SK-N-SH (cell line): Measurements from ENCODE around the gene NTRK2.

Experiments
- EP300 ChIP-seq, 2 experiments: IDR thresholded peaks; 2 replicates each; pipeline versions ENCODE4 v1.4.0 to v1.6.1; 2012; ENCODE audit warnings: borderline replicate concordance in 1 of 2, low read depth in 1 of 2, low read length in 1 of 2
- MXI1 ChIP-seq: IDR thresholded peaks from 2 replicates; pipeline ENCODE4 v1.6.1; 2012; ENCODE audit warnings: mild to moderate bottlenecking, low read depth, low read length, improper control_type of control experiment
- POLR2AphosphoS5 ChIP-seq: IDR thresholded peaks from 2 replicates; pipeline ENCODE4 v1.6.1; 2012; ENCODE audit warnings: low read depth, low read length
- RCOR1 ChIP-seq: fragments of 150-350 bp; IDR thresholded peaks from 2 replicates; pipeline ENCODE4 v1.6.1; 2017; ENCODE audit warnings: antibody characterized with exemption, low read length
- RXRA ChIP-seq: IDR thresholded peaks from 2 replicates; pipeline ENCODE4 v1.4.0; 2012; ENCODE audit warnings: low read depth, mild to moderate bottlenecking, borderline replicate concordance
- SIN3A ChIP-seq: IDR thresholded peaks from 2 replicates; pipeline ENCODE4 v1.6.1; 2012; ENCODE audit warnings: low read depth, mild to moderate bottlenecking, low read length, moderate library complexity, borderline replicate concordance
- SMC3 ChIP-seq: IDR thresholded peaks from 2 replicates; pipeline ENCODE4 v1.6.1; 2012; ENCODE audit warnings: low read depth, low read length, improper control_type of control experiment
- TF ChIP-seq, protein P1 (sequence below): fragments of 200-600 bp; sonication (generic); IDR thresholded peaks from 2 replicates; pipeline ENCODE4 v1.6.1; 2017; ENCODE audit warnings: antibody characterized with exemption, mild to moderate bottlenecking, moderate library complexity

DNA sequence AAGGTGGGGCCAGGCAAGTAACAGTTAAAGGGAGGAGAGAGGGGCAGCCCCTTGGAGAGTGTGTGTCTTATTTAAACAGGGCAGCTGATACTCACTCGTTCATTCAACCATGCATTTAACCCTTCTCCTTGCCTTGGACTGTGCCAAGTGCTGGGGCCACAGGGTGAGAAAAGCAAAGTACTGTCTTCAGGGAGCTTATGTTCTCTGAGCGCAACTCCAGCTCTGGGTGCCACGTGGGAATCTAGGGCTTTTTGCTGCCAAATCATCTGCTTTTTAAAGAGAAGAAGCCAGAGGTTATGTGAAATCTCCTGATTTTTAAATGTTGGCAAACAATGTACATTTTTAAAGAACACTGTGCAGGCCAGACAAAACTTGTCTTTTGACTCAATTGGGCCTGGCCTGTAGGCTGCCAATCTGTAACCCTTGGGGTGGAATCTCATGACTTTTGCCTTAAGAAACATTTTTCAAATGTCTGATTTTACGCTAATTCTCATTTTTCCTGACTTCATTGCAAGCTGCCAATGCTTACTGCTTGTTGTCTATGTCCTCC, 157.8 kb downstream of the NTRK2 start:
- TF ChIP-seq EP300 (IDR thresholded peaks at IDR 0.05; ENCODE audit: borderline replicate concordance in 1 of 2, low read depth in 1 of 2, low read length in 1 of 2) (no peak), SMC3 (no peak), RXRA (no peak), POLR2AphosphoS5 (no peak), RCOR1 (no peak), MXI1 (no peak), SIN3A (no peak)
- TF ChIP-seq, protein P1, sequence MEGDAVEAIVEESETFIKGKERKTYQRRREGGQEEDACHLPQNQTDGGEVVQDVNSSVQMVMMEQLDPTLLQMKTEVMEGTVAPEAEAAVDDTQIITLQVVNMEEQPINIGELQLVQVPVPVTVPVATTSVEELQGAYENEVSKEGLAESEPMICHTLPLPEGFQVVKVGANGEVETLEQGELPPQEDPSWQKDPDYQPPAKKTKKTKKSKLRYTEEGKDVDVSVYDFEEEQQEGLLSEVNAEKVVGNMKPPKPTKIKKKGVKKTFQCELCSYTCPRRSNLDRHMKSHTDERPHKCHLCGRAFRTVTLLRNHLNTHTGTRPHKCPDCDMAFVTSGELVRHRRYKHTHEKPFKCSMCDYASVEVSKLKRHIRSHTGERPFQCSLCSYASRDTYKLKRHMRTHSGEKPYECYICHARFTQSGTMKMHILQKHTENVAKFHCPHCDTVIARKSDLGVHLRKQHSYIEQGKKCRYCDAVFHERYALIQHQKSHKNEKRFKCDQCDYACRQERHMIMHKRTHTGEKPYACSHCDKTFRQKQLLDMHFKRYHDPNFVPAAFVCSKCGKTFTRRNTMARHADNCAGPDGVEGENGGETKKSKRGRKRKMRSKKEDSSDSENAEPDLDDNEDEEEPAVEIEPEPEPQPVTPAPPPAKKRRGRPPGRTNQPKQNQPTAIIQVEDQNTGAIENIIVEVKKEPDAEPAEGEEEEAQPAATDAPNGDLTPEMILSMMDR, result no peak
